Panc1 (cell line): ENCODE measurements around the gene TMSB10. TPM values are rescaled to one million over a fixed set of nuclear protein-coding genes. Genes with fewer than 3 reads are reported as not detected.
A peak's percentile ranks its signal among the peaks of the same experiment; 100 is the strongest.
"Not testable (repeated sequence)": the region's sequence is repeated elsewhere in the genome, so short reads cannot be mapped to it uniquely, and the experiment has no call there.

Experiments used
- ATAC-seq: fragments of 200-7000 bp; cut with Tn5 transposase; 2 replicates; pipeline ENCODE4 v1.9.1; 2020; ENCODE audit warnings: mild to moderate bottlenecking, moderate library complexity
- BruUV-seq: library from RNA; stranded (reverse); fragments of 400-500 nt; replicated peaks from 2 replicates; lab custom pipeline; 2021; lab: Mats Ljungman, UMichigan
- CTCF ChIA-PET: fragments of 300-600 bp; sonication (Branson Sonifier 250); formaldehyde crosslinking; loops from one replicate; lab custom pipeline; 2022; ENCODE audit warnings: antibody characterized with exemption; lab: Charles Lee
- POLR2A ChIA-PET: fragments of 300-600 bp; sonication (Branson Sonifier 250); formaldehyde crosslinking; loops from one replicate; lab custom pipeline; 2022; ENCODE audit warnings: antibody characterized with exemption; lab: Charles Lee
- DNase-seq: peaks from one replicate; pipeline ENCODE4 v3.0.0-alpha.2; 2010; ENCODE audit warnings: low read depth, low spot score
- H3K27ac ChIP-seq: 2 replicates; pipeline ENCODE4 v1.5.1; 2011; ENCODE audit warnings: mild to moderate bottlenecking, low read length, inconsistent platforms
- H3K27me3 ChIP-seq: fragments of 200-500 bp; sonication (Bioruptor generic); 2 replicates; pipeline ENCODE4 v1.6.0; 2014; ENCODE audit warnings: low read length, inconsistent platforms; ENCODE audit not compliant: control insufficient read depth, insufficient read depth
- H3K36me3 ChIP-seq: fragments of 200-500 bp; sonication (Bioruptor generic); 2 replicates; pipeline ENCODE4 v1.5.1; 2014; ENCODE audit warnings: inconsistent platforms, mild to moderate bottlenecking, low read length, moderate library complexity; ENCODE audit not compliant: control insufficient read depth, insufficient read depth
- H3K4me1 ChIP-seq: 2 replicates; pipeline ENCODE4 v1.5.1; 2011; ENCODE audit warnings: inconsistent platforms, mild to moderate bottlenecking, low read length, moderate library complexity; ENCODE audit not compliant: control insufficient read depth, insufficient read depth
- H3K4me3 ChIP-seq, 2 experiments: 2 replicates each; pipeline ENCODE4 v1.5.1; 2011 to 2012; ENCODE audit warnings: low read depth in 2 of 2, low read length in 2 of 2, mild to moderate bottlenecking in 2 of 2, inconsistent platforms in 1 of 2, moderate library complexity in 1 of 2
- H3K9me3 ChIP-seq: fragments of 200-500 bp; sonication (Bioruptor generic); 2 replicates; pipeline ENCODE4 v1.5.1; 2014; ENCODE audit warnings: low read depth, mild to moderate bottlenecking, inconsistent platforms, low read length, moderate library complexity; ENCODE audit not compliant: control insufficient read depth, insufficient read depth
- CTCF ChIP-seq: fragments of 450-650 bp; IDR thresholded peaks from 2 replicates; pipeline ENCODE4 v1.5.1; 2017; ENCODE audit warnings: mild to moderate bottlenecking
- POLR2AphosphoS5 ChIP-seq: IDR thresholded peaks from 2 replicates; pipeline ENCODE4 v1.6.1; 2012; ENCODE audit warnings: mild to moderate bottlenecking, low read depth, low read length, moderate library complexity
- REST ChIP-seq, 2 experiments: IDR thresholded peaks; 2 replicates each; pipeline ENCODE4 v1.6.1; 2011 to 2012; ENCODE audit warnings: low read depth in 2 of 2, control low read depth in 1 of 2, low read length in 1 of 2, mild to moderate bottlenecking in 1 of 2, moderate library complexity in 1 of 2; ENCODE audit not compliant: insufficient read depth in 1 of 2
- SIN3A ChIP-seq: IDR thresholded peaks from 2 replicates; pipeline ENCODE4 v1.6.1; 2012; ENCODE audit warnings: low read depth, mild to moderate bottlenecking, low read length, moderate library complexity, borderline replicate concordance; ENCODE audit not compliant: insufficient read depth
- TCF7L2 ChIP-seq: IDR thresholded peaks from 2 replicates; pipeline ENCODE4 v1.6.1; 2011; ENCODE audit warnings: mild to moderate bottlenecking, low read depth, low read length, inconsistent platforms
- in situ Hi-C: cut with HindIII; loops from 2 replicates; pipeline ENCODE4 v1.10.0; 2016; ENCODE audit warnings: low sequenced_read_pairs, low pct_unique_long_range_greater_than_20kb
- intact Hi-C: fragments of 100-400 bp; cut with micrococcal nuclease; formaldehyde crosslinking; loops from one replicate; pipeline ENCODE4 v1.10.0; 2022; ENCODE audit not compliant: unreplicated experiment
- total RNA-seq: library from RNA; stranded (reverse); gene quantifications from one replicate; pipeline ENCODE4 v1.2.1, GENCODE V29; 2021; ENCODE audit not compliant: unreplicated experiment

Gene TMSB10
- total RNA-seq, 1 experiment from 2014 or later = 1,916 TPM

DNA sequence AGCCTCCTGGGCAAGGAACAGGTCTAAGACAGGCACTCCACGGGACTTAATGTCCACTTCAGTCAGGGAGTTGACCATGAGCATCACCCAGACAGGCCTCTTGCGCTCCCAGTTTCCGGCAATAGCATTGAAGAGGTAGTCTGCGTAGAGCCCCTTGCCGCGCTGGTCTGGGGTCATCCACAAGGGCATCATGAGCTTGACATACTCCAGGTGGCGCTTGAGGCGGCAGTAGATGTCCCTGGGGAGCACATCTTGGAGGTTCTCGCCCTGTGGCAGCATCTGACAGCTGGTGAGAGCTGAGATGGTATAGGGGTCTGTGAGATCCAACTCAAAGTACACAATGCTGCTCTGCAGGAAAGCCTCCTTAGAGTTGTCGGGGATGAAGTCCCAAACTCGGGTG is 35.1 kb upstream of the TMSB10 start:
- CTCF ChIA-PET = no interaction called here
- Histone ChIP-seq H3K27ac (no peak overlapping the region), H3K9me3 (no peaks in the 10 kb centered on the region), H3K4me1 (no peaks in the 10 kb centered on the region), H3K27me3 (peaks cover 4% of the 10 kb centered on the region; the same call in 1 of the 2 replicates), H3K4me3 (no peak overlapping the region), H3K36me3 (no peaks in the 10 kb centered on the region)
- intact Hi-C loops = no loop called here
- no peak for DNase-seq
- BruUV-seq = no TSS peak
- TF ChIP-seq CTCF = no peak
- TF ChIP-seq POLR2AphosphoS5 = no peak
- TF ChIP-seq REST (IDR thresholded peaks at IDR 0.05; ENCODE audit: insufficient read depth in 1 of 2, low read depth in 2 of 2, low read length in 1 of 2) = no peak
- no peak for TF ChIP-seq SIN3A
- in situ Hi-C loops = no loop called here
- POLR2A ChIA-PET = no interaction called here
- peak; percentile 38; the same call in 1 of the 2 replicates for ATAC-seq

GRCh38 chr2:84872691-84873090 is 32.8 kb upstream of the TMSB10 start:
- BruUV-seq, H3K4me1 ChIP-seq, H3K36me3 ChIP-seq, DNase-seq, H3K27ac ChIP-seq, H3K9me3 ChIP-seq, in situ Hi-C loops, H3K4me3 ChIP-seq, H3K27me3 ChIP-seq, POLR2A ChIA-PET, intact Hi-C loops, ATAC-seq: not testable (repeated sequence)
- CTCF ChIA-PET = interaction anchor here (0.7 kb wide), 1 partner anchor 15 kb away, joined by 4 read pairs; no protein-coding TSS in a partner anchor

- in situ Hi-C loops (no loop called here), intact Hi-C loops (no loop called here)
- H3K27ac ChIP-seq = no peak overlapping the region
- DNase-seq (no peak), ATAC-seq (no peak)
- H3K27me3 ChIP-seq = no peaks in the 10 kb centered on the region
- H3K9me3 ChIP-seq = no peaks in the 10 kb centered on the region
- H3K4me1 ChIP-seq = no peaks in the 10 kb centered on the region
- H3K4me3 ChIP-seq = no peak overlapping the region
- no peaks in the 10 kb centered on the region for H3K36me3 ChIP-seq
- no peak for TF ChIP-seq REST (IDR thresholded peaks at IDR 0.05; ENCODE audit: insufficient read depth in 1 of 2, low read depth in 2 of 2, low read length in 1 of 2)
- TF ChIP-seq POLR2AphosphoS5 = no peak
- no peak for TF ChIP-seq CTCF
- no peak for TF ChIP-seq TCF7L2
- no peak for TF ChIP-seq SIN3A
- CTCF ChIA-PET = interaction anchor here (0.7 kb wide), 1 partner anchor 14 kb away, joined by 4 read pairs; no protein-coding TSS in a partner anchor
- no TSS peak for BruUV-seq
- POLR2A ChIA-PET = no interaction called here
Observed at GRCh38 chr2:84873350-84873749, 32.1 kb upstream of the TMSB10 start.
